Neural crest cell (in vitro differentiated cells): ENCODE data around the gene PDCD4. TPM values are rescaled to one million over a fixed set of nuclear protein-coding genes. Genes with fewer than 3 reads are reported as not detected.

Experiments
- DNase-seq: peaks from one replicate; pipeline ENCODE4 v3.0.0; 2021; ENCODE audit warnings: low read depth, mixed read lengths, low spot score
- H3K27ac Mint-ChIP-seq: one replicate; pipeline ENCODE4 v1.8.0; 2021; ENCODE audit warnings: mild to moderate bottlenecking, mixed read lengths; ENCODE audit not compliant: unreplicated experiment
- H3K27me3 Mint-ChIP-seq: 2 replicates; pipeline ENCODE4 v1.8.0; 2021; ENCODE audit warnings: low read depth, mild to moderate bottlenecking, mixed read lengths
- H3K36me3 Mint-ChIP-seq: 2 replicates; pipeline ENCODE4 v1.8.0; 2021; ENCODE audit warnings: low read depth, mild to moderate bottlenecking, mixed read lengths
- H3K4me1 Mint-ChIP-seq: 2 replicates; pipeline ENCODE4 v1.8.0; 2021; ENCODE audit warnings: mixed read lengths
- H3K4me3 Mint-ChIP-seq: one replicate; pipeline ENCODE4 v1.8.0; 2021; ENCODE audit warnings: mild to moderate bottlenecking, mixed read lengths
- H3K9me3 Mint-ChIP-seq: 2 replicates; pipeline ENCODE4 v1.8.0; 2021; ENCODE audit warnings: mixed read lengths
- total RNA-seq: library from RNA; stranded (reverse); gene quantifications from 2 replicates; pipeline ENCODE4 v1.2.1, GENCODE V29; 2021
- TF ChIP-seq, protein P1 (sequence below): fragments of 200-600 bp; sonication (generic); conservative IDR thresholded peaks from 2 replicates; pipeline ENCODE4 v1.5.0; 2021; ENCODE audit warnings: antibody characterized with exemption, mild to moderate bottlenecking

PDCD4 gene
- total RNA-seq, 1 donor from 2014 or later: 37.8 TPM

- peaks cover 34% of the 10 kb centered on the region for H3K4me1 Mint-ChIP-seq
- TF ChIP-seq, protein P1, sequence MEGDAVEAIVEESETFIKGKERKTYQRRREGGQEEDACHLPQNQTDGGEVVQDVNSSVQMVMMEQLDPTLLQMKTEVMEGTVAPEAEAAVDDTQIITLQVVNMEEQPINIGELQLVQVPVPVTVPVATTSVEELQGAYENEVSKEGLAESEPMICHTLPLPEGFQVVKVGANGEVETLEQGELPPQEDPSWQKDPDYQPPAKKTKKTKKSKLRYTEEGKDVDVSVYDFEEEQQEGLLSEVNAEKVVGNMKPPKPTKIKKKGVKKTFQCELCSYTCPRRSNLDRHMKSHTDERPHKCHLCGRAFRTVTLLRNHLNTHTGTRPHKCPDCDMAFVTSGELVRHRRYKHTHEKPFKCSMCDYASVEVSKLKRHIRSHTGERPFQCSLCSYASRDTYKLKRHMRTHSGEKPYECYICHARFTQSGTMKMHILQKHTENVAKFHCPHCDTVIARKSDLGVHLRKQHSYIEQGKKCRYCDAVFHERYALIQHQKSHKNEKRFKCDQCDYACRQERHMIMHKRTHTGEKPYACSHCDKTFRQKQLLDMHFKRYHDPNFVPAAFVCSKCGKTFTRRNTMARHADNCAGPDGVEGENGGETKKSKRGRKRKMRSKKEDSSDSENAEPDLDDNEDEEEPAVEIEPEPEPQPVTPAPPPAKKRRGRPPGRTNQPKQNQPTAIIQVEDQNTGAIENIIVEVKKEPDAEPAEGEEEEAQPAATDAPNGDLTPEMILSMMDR: no peak
- H3K4me3 Mint-ChIP-seq: no peak overlapping the region
- no peak overlapping the region for H3K27ac Mint-ChIP-seq
- no peak for DNase-seq
- H3K36me3 Mint-ChIP-seq: no peaks in the 10 kb centered on the region
- no peaks in the 10 kb centered on the region for H3K27me3 Mint-ChIP-seq
- peaks cover 7% of the 10 kb centered on the region for H3K9me3 Mint-ChIP-seq
Measured at GRCh38 chr10:110859206-110859972, 12.3 kb upstream of the PDCD4 start.

DNA sequence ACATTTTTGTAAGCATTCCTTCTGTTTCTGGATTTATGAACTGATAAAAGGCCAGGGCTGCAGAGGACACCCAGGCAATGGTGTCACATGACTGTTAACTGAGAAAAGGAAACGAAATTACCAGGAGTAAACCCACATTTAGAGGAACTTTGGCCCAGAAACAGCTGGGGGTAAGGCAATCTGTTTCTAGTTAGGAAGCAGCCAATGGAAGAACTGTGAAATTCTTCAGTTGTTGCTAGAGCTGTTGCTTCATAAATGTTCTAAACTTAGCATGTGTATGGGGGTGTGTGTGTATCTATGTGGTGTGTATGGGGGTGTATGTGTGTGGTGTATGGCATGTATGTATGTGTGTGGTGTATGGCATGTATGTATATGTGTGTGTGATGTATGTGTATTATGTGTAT lies 11.8 kb upstream of the PDCD4 start:
- peaks cover 7% of the 10 kb centered on the region for H3K9me3 Mint-ChIP-seq
- no peak for DNase-seq
- no peak overlapping the region for H3K4me3 Mint-ChIP-seq
- no peaks in the 10 kb centered on the region for H3K36me3 Mint-ChIP-seq
- H3K4me1 Mint-ChIP-seq: peaks cover 40% of the 10 kb centered on the region
- TF ChIP-seq, protein P1: no peak
- H3K27ac Mint-ChIP-seq: no peak overlapping the region
- no peaks in the 10 kb centered on the region for H3K27me3 Mint-ChIP-seq

DNA sequence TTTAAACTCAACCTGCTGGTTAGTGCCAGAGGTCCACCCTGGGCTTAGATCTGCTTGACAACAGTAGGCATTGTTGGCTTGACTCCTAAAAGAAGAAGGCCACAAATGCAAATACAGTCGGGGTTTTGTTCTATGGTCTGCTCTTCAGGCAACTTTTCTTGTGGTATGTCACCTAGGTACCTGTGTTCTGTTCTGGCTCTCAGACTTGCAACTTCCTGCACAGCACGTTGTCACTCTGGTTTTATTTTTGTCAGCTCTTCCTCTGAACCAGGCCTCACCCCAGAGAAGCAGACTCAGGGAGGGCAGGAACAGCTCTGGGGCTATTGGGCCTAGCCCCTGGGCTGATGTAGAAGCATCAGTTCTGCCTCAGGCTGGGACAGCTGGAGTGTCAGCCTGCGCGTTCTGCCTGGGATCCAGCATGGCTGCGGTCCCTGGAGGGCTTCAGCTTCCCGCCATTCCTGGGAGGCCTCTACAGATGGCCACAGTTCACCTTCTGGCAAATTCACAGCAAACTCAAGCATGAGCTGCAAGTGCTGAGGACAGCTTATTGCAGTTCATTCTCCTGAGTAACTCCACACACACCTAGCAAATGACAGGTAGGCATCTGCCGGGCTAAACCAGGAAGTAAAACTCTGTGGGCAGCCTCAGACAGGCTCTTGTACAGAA lies 11.0 kb upstream of the PDCD4 start:
- Mint-ChIP-seq H3K27ac (no peak overlapping the region), H3K27me3 (no peaks in the 10 kb centered on the region), H3K36me3 (no peaks in the 10 kb centered on the region), H3K4me1 (peaks cover 47% of the 10 kb centered on the region), H3K9me3 (peaks cover 4% of the 10 kb centered on the region), H3K4me3 (no peak overlapping the region)
- no peak for DNase-seq
- TF ChIP-seq, protein P1: no peak

- H3K36me3 Mint-ChIP-seq: no peaks in the 10 kb centered on the region
- no peaks in the 10 kb centered on the region for H3K27me3 Mint-ChIP-seq
- DNase-seq: no peak
- H3K4me1 Mint-ChIP-seq: peaks cover 50% of the 10 kb centered on the region
- no peaks in the 10 kb centered on the region for H3K9me3 Mint-ChIP-seq
- H3K27ac Mint-ChIP-seq: no peak overlapping the region
- TF ChIP-seq, protein P1: no peak
- H3K4me3 Mint-ChIP-seq: no peak overlapping the region
Measured at GRCh38 chr10:110861476-110861875, 10.3 kb upstream of the PDCD4 start.

GRCh38 chr10:110861930-110862649 lies 9.6 kb upstream of the PDCD4 start:
- Mint-ChIP-seq H3K27ac (no peak overlapping the region), H3K4me3 (no peak overlapping the region), H3K27me3 (no peaks in the 10 kb centered on the region), H3K4me1 (peaks cover 50% of the 10 kb centered on the region), H3K36me3 (no peaks in the 10 kb centered on the region), H3K9me3 (no peaks in the 10 kb centered on the region)
- TF ChIP-seq, protein P1: no peak
- no peak for DNase-seq
